ENCODE results near the gene PACS2.

- TF ChIP-seq, protein P1, sequence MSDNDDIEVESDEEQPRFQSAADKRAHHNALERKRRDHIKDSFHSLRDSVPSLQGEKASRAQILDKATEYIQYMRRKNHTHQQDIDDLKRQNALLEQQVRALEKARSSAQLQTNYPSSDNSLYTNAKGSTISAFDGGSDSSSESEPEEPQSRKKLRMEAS (CRISPR knock-in tag; IDR thresholded peaks at IDR 0.05) = no peak
- TF ChIP-seq CTCF (IDR thresholded peaks at IDR 0.05) (no peak), NR3C1 (CRISPR knock-in tag; conservative IDR thresholded peaks at IDR 0.05; ENCODE audit: low read depth) (no peak), ZNF425 (CRISPR knock-in tag; conservative IDR thresholded peaks at IDR 0.05) (no peak), AFF4 (CRISPR knock-in tag; IDR thresholded peaks at IDR 0.05; ENCODE audit: borderline replicate concordance) (no peak)
Measured at GRCh38 chr14:105399466-105399775, 84.9 kb downstream of the PACS2 start.
